HAP-1 (cell line): ENCODE measurements around the gene COL1A1.

Experiments
- DNase-seq, 2 experiments: peaks; one replicate each; pipeline ENCODE4 v3.0.0-alpha.2; 2016 to 2020; ENCODE audit warnings: low spot score in 2 of 2
- H3K27me3 ChIP-seq: fragments of 250-450 bp; sonication (Bioruptor Pico); 2 replicates; pipeline ENCODE4 v1.5.1; 2020; ENCODE audit warnings: low read depth, mild to moderate bottlenecking, moderate library complexity
- H3K36me3 ChIP-seq: fragments of 250-450 bp; sonication (Bioruptor Pico); replicated peaks from 2 replicates; pipeline ENCODE4 v1.5.1; 2020; ENCODE audit warnings: mild to moderate bottlenecking
- H3K4me1 ChIP-seq: fragments of 250-450 bp; sonication (Bioruptor Pico); 2 replicates; pipeline ENCODE4 v1.5.1; 2020; ENCODE audit warnings: mild to moderate bottlenecking
- H3K4me3 ChIP-seq: fragments of 250-450 bp; sonication (Bioruptor Pico); 2 replicates; pipeline ENCODE4 v1.5.1; 2020; ENCODE audit warnings: mild to moderate bottlenecking, moderate library complexity
- H3K9me3 ChIP-seq: fragments of 250-450 bp; sonication (Bioruptor Pico); 2 replicates; pipeline ENCODE4 v1.5.1; 2020; ENCODE audit warnings: mild to moderate bottlenecking, moderate library complexity
- in situ Hi-C: fragments of 300-500 bp; cut with MboI; formaldehyde crosslinking; loops from 3 replicates; pipeline ENCODE4 v1.14.3; 2020; ENCODE audit warnings: low sequenced_read_pairs, inconsistent platforms, mixed read lengths

The COL1A1 gene

GRCh38 chr17:50210240-50211225 lies 9.1 kb upstream of the COL1A1 start:
- H3K27me3 ChIP-seq = peaks cover 7% of the 10 kb centered on the region; the same call in 1 of the 2 replicates
- in situ Hi-C loops = no loop called here
- H3K9me3 ChIP-seq = no peaks in the 10 kb centered on the region
- peak; percentile 4 to 52 for DNase-seq
- H3K36me3 ChIP-seq = no peaks in the 10 kb centered on the region
- no peak overlapping the region for H3K4me3 ChIP-seq
- peaks cover 4% of the 10 kb centered on the region; the same call in 1 of the 2 replicates for H3K4me1 ChIP-seq

DNA sequence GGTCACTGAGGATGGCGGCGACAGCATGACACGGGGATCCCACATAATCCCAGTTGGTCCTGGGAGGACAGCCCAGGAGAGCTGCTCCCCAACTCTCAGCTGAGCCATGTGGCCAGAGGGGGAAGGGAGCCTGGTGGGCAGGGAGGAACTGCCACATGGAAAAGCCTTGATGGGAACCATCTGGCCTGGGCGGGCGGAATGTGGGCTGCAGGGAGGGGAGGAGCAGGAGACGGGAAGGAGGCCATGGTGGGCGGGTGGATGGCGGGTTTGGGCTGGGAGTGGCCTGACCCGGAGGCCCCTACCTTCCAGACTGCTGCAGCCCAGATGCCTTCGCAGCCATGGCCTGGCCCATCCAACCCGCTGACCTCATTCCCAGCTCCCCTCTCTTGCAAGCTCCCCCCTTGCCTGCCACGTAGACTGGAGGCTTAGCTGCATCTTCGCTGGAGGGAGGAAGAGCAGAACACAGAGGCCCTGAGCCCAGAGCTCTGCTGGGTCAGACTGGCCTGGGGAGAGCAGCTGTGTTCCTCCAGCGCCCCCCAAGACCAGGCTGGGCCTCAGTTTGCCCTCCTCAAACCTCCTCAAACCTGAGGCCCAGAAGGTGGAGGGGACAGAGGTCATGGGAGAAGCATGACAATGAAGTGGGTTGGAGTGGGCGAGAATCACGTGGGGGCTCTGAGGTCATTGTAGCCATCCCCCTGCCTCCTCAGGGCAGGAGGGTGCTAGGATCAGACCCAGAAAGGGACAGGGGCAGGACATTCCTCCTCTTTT lies 8.2 kb upstream of the COL1A1 start:
- H3K27me3 ChIP-seq = peaks cover 16% of the 10 kb centered on the region
- peak in 1 of 2 experiments; percentile 41 for DNase-seq
- in situ Hi-C loops = no loop called here
- H3K36me3 ChIP-seq = no peaks in the 10 kb centered on the region
- no peaks in the 10 kb centered on the region for H3K9me3 ChIP-seq
- no peak overlapping the region for H3K4me3 ChIP-seq
- peaks cover 4% of the 10 kb centered on the region; the same call in 1 of the 2 replicates for H3K4me1 ChIP-seq

- H3K27me3 ChIP-seq = peaks cover 20% of the 10 kb centered on the region
- no peaks in the 10 kb centered on the region for H3K36me3 ChIP-seq
- no peak for DNase-seq
- H3K4me3 ChIP-seq = no peak overlapping the region
- H3K4me1 ChIP-seq = peaks cover 4% of the 10 kb centered on the region; the same call in 1 of the 2 replicates
- H3K9me3 ChIP-seq = no peaks in the 10 kb centered on the region
- in situ Hi-C loops = no loop called here
Measured at GRCh38 chr17:50209133-50209471, 7.7 kb upstream of the COL1A1 start.

DNA sequence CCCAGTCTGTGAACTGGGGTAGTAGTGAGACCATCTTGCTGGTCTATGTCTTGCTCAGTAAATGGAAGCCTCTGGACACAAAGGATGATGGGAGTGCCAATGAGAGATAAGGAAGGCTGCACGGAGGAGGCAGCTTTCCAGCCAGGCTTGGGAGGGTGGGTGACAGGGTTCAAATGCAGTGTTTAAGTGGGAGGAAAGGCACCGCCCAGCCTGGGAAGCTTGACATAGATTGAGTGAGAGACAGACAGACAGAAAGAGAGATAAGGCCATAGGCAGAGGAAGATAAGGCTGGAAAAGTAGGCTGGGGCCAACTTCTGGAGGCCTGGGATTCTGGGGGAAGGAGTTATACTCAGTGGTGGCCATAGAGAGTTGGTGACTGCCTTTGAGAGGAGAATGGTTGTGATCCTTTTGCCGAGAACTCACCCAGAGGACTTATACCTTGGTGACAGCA lies 7.2 kb upstream of the COL1A1 start:
- Histone ChIP-seq H3K4me1 (peaks cover 4% of the 10 kb centered on the region; the same call in 1 of the 2 replicates), H3K9me3 (no peaks in the 10 kb centered on the region), H3K4me3 (no peak overlapping the region), H3K36me3 (no peaks in the 10 kb centered on the region), H3K27me3 (peaks cover 20% of the 10 kb centered on the region)
- DNase-seq = no peak
- in situ Hi-C loops = no loop called here

GRCh38 chr17:50207792-50208567 lies 6.5 kb upstream of the COL1A1 start:
- Histone ChIP-seq H3K9me3 (no peaks in the 10 kb centered on the region), H3K36me3 (no peaks in the 10 kb centered on the region), H3K4me3 (no peak overlapping the region), H3K27me3 (peaks cover 25% of the 10 kb centered on the region), H3K4me1 (peaks cover 4% of the 10 kb centered on the region; the same call in 1 of the 2 replicates)
- in situ Hi-C loops = no loop called here
- DNase-seq = no peak

DNA sequence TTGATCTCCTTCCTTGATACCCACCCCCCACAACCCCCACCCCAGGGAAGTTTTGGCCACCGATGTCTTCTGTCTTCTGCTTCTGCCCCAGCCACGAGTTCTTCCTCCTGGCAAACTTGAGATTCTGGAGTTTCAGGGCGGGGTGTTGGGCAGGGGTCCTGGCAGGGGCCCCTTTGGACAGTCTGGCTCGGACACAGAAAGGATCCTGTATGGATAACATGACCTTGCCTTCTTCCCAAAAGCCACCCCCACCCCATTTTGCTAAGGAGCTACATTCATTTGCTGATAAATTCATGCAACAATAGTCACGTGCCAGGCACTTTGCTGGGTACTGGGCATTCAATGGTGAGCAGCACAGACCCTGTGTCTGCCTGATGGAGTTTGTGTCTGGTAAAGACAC lies 5.9 kb upstream of the COL1A1 start:
- in situ Hi-C loops = no loop called here

DNA sequence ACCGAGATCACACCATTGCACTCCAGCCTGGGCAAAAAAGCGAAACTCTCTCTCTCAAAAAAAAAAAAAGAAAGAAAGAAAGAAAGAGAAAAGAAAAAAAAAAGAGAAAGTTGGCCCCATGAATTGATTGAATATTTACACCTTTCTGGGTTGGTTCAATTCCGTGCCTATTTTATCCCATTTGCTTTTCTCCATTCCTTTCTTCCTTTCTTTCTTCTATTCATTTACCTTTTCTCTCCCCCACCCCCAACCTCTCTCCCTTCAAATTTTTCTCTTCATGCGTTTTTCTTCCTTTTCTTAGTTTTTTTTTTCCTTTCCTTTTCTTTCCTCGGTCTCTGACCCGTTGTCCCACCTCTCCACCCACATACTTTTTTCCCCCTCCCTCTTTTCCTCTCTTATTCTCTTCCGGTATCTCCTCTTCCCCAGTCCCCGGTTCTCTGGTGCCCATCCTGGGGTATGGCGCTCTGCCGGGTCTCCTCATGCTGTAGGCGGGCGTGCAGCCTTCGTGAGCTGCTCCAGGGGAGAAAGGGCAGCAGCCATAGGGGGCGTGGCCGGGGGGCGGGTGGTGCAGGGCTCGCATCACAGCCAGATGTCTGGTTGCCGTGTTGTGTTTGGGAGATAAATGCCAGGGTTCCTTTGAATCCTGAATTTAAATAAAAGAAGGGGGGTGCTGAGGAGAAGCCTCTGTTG lies 5.3 kb upstream of the COL1A1 start:
- Histone ChIP-seq H3K36me3 (no peaks in the 10 kb centered on the region), H3K4me1 (peaks cover 4% of the 10 kb centered on the region; the same call in 1 of the 2 replicates), H3K9me3 (no peaks in the 10 kb centered on the region), H3K27me3 (peaks cover 37% of the 10 kb centered on the region), H3K4me3 (no peak overlapping the region)
- peak in 1 of 2 experiments; percentile 79 for DNase-seq
- in situ Hi-C loops = no loop called here

More for the DNA sequence above, 5.9 kb upstream of the COL1A1 start:
- Histone ChIP-seq H3K27me3 (peaks cover 31% of the 10 kb centered on the region), H3K9me3 (no peaks in the 10 kb centered on the region), H3K36me3 (no peaks in the 10 kb centered on the region), H3K4me1 (peaks cover 4% of the 10 kb centered on the region; the same call in 1 of the 2 replicates), H3K4me3 (no peak overlapping the region)
- no peak for DNase-seq

DNA sequence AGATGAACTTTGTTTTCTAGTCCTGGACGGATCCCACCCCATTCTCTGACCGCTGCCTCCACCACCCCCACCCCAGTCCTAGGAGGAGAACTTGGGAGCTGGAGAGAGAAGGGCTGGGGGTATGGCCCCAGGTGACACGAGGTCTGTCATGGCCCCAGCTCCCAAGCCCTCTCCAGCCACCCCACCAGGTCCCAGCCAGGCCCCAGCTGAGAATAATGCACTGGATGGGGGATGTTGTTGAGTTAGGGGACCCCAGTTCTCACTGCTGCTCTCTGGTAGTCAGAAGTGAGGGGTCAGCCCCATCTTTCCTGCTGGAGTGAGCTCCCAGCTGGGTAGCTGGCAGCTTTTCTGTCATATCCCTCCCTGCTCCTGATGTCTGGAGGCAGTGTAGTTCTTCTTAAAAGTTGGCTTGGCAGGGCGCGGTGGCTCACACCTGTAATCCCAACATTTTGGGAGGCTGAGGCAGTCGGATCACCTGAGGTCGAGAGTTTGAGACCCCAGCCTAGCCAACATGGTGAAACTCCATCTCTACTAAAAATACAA lies 4.6 kb upstream of the COL1A1 start:
- Histone ChIP-seq H3K27me3 (peaks cover 44% of the 10 kb centered on the region), H3K36me3 (no peaks in the 10 kb centered on the region), H3K9me3 (no peaks in the 10 kb centered on the region), H3K4me3 (no peak overlapping the region), H3K4me1 (peaks cover 6% of the 10 kb centered on the region)
- in situ Hi-C loops = no loop called here
- no peak for DNase-seq

DNA sequence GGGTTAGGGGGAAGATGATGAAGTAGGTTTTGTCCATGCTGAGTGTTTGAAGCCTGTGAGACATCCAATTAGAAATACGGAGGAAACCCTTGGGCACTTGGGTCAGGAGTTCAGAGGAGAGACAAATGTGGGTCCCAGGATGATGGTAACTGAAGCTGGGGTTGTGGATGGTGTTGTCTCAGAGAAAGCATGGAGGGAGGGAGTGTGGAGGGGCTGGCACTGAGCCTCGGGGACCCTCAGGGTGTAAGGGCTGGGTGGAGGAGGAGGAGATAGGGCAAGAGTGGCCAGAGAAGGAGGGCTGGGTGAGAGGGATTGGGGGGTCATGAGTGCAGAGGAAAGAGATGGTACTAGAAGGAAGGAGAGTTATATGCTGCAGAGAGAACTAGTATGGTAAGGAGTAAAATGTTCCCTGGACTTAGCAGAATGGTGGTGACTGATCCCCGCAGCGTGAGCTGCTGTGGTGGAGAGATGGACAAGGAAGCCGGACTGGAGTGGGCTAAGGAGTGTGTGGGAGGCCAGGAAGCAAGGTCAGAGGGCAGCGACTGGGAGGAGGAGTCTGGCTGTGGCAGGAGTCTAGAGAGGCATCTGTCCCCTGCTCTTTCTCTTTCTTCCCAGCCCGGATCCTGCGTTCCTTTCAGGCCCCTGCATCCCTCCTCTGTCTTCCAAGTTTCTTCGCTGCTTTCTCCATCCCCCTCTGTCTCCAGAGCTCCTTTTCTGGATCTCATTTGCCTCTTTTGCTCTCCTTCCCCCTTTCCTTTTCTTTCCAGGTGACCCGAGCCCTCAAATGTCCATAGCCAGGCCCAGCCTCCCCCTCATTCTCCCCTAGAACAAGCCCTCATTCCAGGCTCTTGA lies 3.9 kb upstream of the COL1A1 start:
- H3K36me3 ChIP-seq = no peaks in the 10 kb centered on the region
- in situ Hi-C loops = no loop called here
- H3K4me3 ChIP-seq = no peak overlapping the region
- peaks cover 8% of the 10 kb centered on the region for H3K4me1 ChIP-seq
- peak in 1 of 2 experiments; percentile 2 for DNase-seq
- no peaks in the 10 kb centered on the region for H3K9me3 ChIP-seq
- peaks cover 47% of the 10 kb centered on the region for H3K27me3 ChIP-seq

- in situ Hi-C loops = no loop called here
- Histone ChIP-seq H3K4me3 (no peak overlapping the region), H3K36me3 (no peaks in the 10 kb centered on the region), H3K4me1 (peaks cover 4% of the 10 kb centered on the region), H3K27me3 (peaks cover 47% of the 10 kb centered on the region), H3K9me3 (no peaks in the 10 kb centered on the region)
- no peak for DNase-seq
Measured at GRCh38 chr17:50204431-50204830, 3.0 kb upstream of the COL1A1 start.

GRCh38 chr17:50203604-50204345 lies 2.3 kb upstream of the COL1A1 start:
- Histone ChIP-seq H3K9me3 (no peaks in the 10 kb centered on the region), H3K27me3 (peaks cover 47% of the 10 kb centered on the region), H3K4me1 (peaks cover 4% of the 10 kb centered on the region), H3K36me3 (no peaks in the 10 kb centered on the region), H3K4me3 (no peak overlapping the region)
- in situ Hi-C loops = no loop called here
- DNase-seq = no peak
